GM10266 (cell line): ENCODE measurements around the gene SRPK3.
"Not testable (repeated sequence)": the region's sequence is repeated elsewhere in the genome, so short reads cannot be mapped to it uniquely, and the experiment has no call there.

ENCODE experiments used
- DNase-seq: peaks from one replicate; pipeline ENCODE4 v3.0.0; 2012; ENCODE audit errors: extremely low spot score
- CTCF ChIP-seq: IDR thresholded peaks from 2 replicates; pipeline ENCODE4 v1.5.1; 2012; ENCODE audit warnings: mild to moderate bottlenecking, low read depth; ENCODE audit not compliant: control insufficient read depth, insufficient read depth; ENCODE audit errors: missing control alignments

The SRPK3 gene

DNA sequence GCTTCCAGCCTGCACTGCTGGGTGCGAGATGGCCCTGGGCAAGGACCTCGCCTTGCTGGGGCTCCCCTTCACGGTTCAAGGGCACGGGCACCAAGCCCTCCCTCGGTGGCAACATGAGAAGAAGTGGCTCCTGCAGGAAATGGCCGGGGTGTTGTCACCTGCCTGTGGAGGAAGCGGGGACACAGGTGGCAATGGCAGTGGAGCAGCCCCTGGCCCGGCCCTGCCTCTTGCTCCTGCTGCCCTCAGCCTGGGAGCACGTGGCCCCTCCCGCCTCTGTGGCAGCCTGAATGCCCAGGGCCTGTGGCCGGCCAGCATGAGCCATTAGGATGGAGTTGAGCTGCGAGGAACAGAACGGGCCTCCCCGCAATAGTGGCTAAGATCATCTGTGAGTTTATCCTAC is 39.4 kb upstream of the SRPK3 start:
- DNase-seq, result no peak
- no peak for TF ChIP-seq CTCF

- not testable (repeated sequence) for DNase-seq
These were observed 38.7 kb upstream of the SRPK3 start for GRCh38 chrX:153742111-153742510.

GRCh38 chrX:153742796-153743467 is 37.9 kb upstream of the SRPK3 start:
- DNase-seq, result not testable (repeated sequence)

DNA sequence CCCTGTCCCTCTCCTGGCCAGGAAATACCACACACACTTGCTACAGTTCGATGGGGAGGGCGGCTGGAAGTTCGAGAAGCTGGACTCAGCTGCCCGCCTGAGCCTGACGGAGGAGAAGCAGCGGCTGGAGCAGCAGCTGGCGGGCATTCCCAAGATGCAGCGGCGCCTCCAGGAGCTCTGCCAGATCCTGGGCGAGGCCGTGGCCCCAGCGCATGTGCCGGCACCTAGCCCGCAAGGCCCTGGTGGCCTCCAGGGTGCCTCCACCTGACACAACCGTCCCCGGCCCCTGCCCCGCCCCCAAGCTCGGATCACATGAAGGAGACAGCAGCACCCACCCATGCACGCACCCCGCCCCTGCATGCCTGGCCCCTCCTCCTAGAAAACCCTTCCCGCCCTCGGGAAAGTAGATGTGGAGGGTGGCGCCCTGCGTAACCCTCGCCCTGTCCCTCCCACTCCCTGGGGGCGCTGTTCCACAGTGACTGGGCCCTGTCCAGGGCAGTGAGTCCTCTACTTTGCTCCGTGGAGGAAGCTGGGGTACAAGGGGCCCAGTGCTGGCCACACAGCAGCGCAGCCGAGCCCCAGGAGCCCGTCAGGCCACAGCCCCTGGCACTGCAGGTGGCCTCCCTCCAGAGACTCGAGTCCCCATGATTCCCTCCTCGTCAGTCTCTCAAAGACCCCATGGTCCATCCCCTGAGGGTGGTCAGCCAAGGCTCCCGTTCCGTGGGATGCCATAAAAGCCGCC is 37.2 kb upstream of the SRPK3 start:
- not testable (repeated sequence) for DNase-seq

DNA sequence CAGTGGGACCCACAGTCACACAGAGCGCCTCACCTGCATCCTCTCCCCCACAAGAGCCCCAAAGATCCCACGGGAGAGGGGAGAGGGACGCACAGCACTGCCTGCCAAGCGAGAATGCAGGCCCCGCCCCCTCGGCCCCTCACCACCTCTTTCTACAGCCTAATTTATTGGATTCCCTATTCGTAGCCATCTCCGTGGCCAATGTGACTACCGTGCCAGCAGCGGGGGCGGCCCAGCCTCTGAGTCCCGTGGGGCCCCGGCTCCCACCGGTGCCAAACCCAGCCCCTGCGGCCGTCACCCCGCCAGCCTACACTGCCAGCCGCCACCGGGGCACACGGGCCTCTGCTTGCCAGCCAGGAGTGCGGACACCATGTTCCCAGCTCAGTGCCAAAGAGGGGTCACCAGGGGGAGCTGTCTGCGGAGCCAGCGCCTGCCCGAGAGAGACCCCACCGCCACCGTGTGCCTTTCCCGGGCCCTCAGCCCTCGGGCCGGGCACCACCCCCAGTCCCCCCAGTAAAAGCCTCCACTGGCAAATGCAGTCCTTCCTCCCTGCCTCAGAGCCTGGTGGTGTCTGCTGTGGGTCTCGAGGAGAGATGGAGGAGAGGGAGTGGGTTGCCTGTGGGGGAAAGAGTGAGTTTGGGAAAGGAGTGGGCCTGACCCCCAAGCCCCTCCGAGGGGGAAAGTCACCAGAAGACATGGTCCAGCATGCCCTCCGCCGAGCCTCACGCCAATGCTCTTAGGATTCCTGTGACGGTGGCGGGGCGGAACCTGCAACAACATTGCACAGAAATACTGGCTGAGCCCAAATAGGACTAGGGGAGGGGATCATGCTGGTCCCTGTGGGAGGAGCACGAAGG is 36.4 kb upstream of the SRPK3 start:
- TF ChIP-seq CTCF, result no peak
- no peak for DNase-seq

DNA sequence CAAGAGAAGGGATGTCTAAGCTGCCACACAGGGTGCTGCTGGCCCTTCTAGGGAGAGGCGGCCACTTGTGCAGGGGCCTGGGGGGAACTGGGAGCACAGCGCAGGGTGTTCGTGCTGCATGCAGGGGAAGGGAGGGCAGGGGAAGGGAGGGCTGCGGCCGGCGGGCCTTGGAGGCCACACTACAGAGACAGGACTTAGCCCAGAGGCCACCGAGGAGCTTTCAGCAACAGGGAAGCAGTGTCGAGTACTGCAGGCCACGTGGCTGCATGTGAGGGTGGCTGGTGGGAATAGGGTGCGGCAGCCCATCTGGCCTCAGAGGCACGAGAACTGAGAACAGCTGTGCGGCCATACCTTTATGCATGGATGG is 35.8 kb upstream of the SRPK3 start:
- DNase-seq, result not testable (repeated sequence)

DNA sequence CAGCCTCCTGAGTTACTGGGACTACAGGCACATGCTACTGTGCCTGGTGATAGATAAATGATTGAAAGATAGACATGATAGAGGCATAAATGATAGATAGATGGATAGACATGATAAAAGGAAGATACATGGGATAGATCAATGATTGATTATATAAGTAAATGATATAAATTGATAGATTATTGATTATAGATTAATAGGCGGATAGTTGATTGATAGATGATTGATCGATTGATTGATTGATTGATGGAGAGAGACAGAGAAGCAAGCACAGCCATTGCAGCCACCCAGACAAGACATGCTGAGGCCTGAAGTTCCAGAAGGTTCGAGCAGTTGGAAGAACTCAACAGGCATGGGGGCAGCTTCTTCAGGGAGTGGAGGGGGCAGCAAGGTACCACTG is 34.5 kb upstream of the SRPK3 start:
- no peak for DNase-seq
- TF ChIP-seq CTCF, result no peak

DNA sequence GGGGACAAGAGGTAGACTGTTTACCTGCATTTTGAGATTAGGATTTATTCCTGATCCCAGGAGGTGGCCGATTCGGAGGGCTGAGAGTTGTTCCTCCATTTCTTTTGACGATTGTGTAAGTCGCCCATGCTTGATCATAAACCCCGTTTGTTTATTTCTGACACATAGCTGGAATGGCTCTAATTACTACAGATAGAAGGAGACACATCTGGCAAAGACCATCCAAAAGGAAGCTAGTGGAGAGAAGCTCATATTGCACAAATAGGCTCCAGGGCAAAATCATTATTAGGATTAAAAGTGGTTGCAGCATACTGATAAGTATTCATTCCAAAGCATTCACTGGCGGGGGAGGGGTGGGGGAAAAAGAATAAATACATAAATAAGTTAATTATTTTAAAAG is 33.9 kb upstream of the SRPK3 start:
- DNase-seq, result not testable (repeated sequence)

GRCh38 chrX:153749017-153749416 is 31.8 kb upstream of the SRPK3 start:
- DNase-seq, result not testable (repeated sequence)

DNA sequence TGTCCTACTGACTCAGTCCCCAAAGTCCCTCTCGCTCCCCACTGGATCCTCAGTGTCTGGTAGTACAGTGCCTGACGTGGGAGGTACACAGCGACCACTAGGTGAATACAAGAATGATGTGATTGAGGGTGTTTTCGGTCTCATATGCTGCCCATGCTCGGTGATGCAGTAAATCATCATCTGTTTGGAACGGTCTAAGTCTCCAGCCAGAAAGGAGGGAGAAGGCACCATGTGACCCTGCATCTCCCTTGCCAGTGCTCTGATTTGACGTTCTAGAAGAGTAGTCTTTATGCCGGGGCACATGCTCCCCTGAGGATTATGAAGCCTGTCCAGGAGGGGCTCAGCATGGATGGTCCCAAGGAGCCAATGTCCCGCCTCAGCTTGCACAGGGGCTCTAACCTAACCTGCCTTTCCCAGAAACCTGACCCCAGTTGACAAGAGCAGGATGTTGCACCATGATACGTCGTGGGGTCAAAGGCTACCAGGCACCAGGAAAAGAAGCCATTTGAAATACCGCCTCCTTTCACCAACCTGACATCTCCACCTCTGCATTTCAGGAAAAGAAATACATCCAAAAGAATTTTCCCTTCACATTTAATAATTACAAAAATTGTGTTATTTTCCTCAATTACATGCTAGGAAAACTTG is 30.6 kb upstream of the SRPK3 start:
- no peak for TF ChIP-seq CTCF
- DNase-seq, result no peak
